RWPE2 (cell line): ENCODE data around the gene RIPOR1.

Experiments used
- ATAC-seq: fragments of 200-7000 bp; cut with Tn5 transposase; 3 replicates; pipeline ENCODE4 v1.9.1; 2021; ENCODE audit warnings: low read depth
- DNase-seq: peaks from one replicate; pipeline ENCODE4 v3.0.0-alpha.2; 2020; ENCODE audit warnings: low spot score
- H3K27ac ChIP-seq: fragments of 450-650 bp; 2 replicates; pipeline ENCODE4 v1.5.1; 2017; ENCODE audit warnings: mild to moderate bottlenecking; ENCODE audit not compliant: poor library complexity, severe bottlenecking
- H3K27me3 ChIP-seq: fragments of 250-450 bp; sonication (Bioruptor Pico); 2 replicates; pipeline ENCODE4 v1.5.1; 2021; ENCODE audit warnings: mild to moderate bottlenecking, moderate library complexity; ENCODE audit not compliant: insufficient read depth, poor library complexity, severe bottlenecking
- H3K36me3 ChIP-seq: fragments of 250-450 bp; sonication (Bioruptor Pico); 2 replicates; pipeline ENCODE4 v1.5.1; 2020; ENCODE audit warnings: low read depth, mild to moderate bottlenecking, moderate library complexity
- H3K4me1 ChIP-seq: fragments of 250-450 bp; sonication (Bioruptor Pico); 2 replicates; pipeline ENCODE4 v1.5.1; 2021; ENCODE audit warnings: mild to moderate bottlenecking, moderate library complexity; ENCODE audit not compliant: insufficient read depth, poor library complexity, severe bottlenecking
- H3K4me3 ChIP-seq: fragments of 250-450 bp; sonication (Bioruptor Pico); 2 replicates; pipeline ENCODE4 v1.5.1; 2021; ENCODE audit warnings: mild to moderate bottlenecking, moderate library complexity; ENCODE audit not compliant: severe bottlenecking
- H3K9me3 ChIP-seq: fragments of 250-450 bp; sonication (Bioruptor Pico); 2 replicates; pipeline ENCODE4 v1.5.1; 2021; ENCODE audit warnings: mild to moderate bottlenecking, moderate library complexity; ENCODE audit not compliant: severe bottlenecking
- CTCF ChIP-seq: fragments of 450-650 bp; IDR thresholded peaks from one replicate; pipeline ENCODE4 v1.5.1; 2017; ENCODE audit warnings: mild to moderate bottlenecking, moderate library complexity; ENCODE audit not compliant: poor library complexity, severe bottlenecking

Gene RIPOR1

GRCh38 chr16:67565470-67566100 lies 37.0 kb downstream of the RIPOR1 start:
- Histone ChIP-seq H3K4me1 (peaks cover 5% of the 10 kb centered on the region), H3K9me3 (no peaks in the 10 kb centered on the region), H3K4me3 (no peak overlapping the region), H3K36me3 (no peaks in the 10 kb centered on the region), H3K27ac (no peak overlapping the region), H3K27me3 (no peaks in the 10 kb centered on the region)
- DNase-seq = no peak
- no peak for TF ChIP-seq CTCF
- ATAC-seq = no peak

- Histone ChIP-seq H3K4me1 (peaks cover 6% of the 10 kb centered on the region), H3K9me3 (no peaks in the 10 kb centered on the region), H3K27ac (peak overlapping the region; percentile 6), H3K36me3 (peaks cover 46% of the 10 kb centered on the region), H3K27me3 (no peaks in the 10 kb centered on the region), H3K4me3 (no peak overlapping the region)
- ATAC-seq = no peak
- TF ChIP-seq CTCF = no peak
- DNase-seq = no peak
These were observed 42.8 kb downstream of the RIPOR1 start for GRCh38 chr16:67571464-67571863.

GRCh38 chr16:67571981-67572431 lies 43.4 kb downstream of the RIPOR1 start:
- H3K4me1 ChIP-seq = peaks cover 6% of the 10 kb centered on the region
- H3K9me3 ChIP-seq = no peaks in the 10 kb centered on the region
- ATAC-seq (no peak), DNase-seq (no peak)
- no peak for TF ChIP-seq CTCF
- peaks cover 51% of the 10 kb centered on the region for H3K36me3 ChIP-seq
- no peak overlapping the region for H3K4me3 ChIP-seq
- peak overlapping the region; percentile 6 for H3K27ac ChIP-seq
- no peaks in the 10 kb centered on the region for H3K27me3 ChIP-seq

- no peaks in the 10 kb centered on the region for H3K27me3 ChIP-seq
- no peaks in the 10 kb centered on the region for H3K9me3 ChIP-seq
- no peak overlapping the region for H3K27ac ChIP-seq
- ATAC-seq = no peak
- peaks cover 16% of the 10 kb centered on the region for H3K36me3 ChIP-seq
- DNase-seq = no peak
- H3K4me3 ChIP-seq = no peak overlapping the region
- H3K4me1 ChIP-seq = peaks cover 2% of the 10 kb centered on the region
- TF ChIP-seq CTCF = no peak
These were observed 51.1 kb downstream of the RIPOR1 start for GRCh38 chr16:67579686-67580085.

- H3K36me3 ChIP-seq = peaks cover 11% of the 10 kb centered on the region
- H3K4me3 ChIP-seq = no peak overlapping the region
These were observed 51.6 kb downstream of the RIPOR1 start for GRCh38 chr16:67580202-67580601.

More at GRCh38 chr16:67580202-67580601, 51.6 kb downstream of the RIPOR1 start:
- peaks cover 5% of the 10 kb centered on the region for H3K4me1 ChIP-seq
- H3K9me3 ChIP-seq = no peaks in the 10 kb centered on the region
- H3K27ac ChIP-seq = no peak overlapping the region
- H3K27me3 ChIP-seq = no peaks in the 10 kb centered on the region
- TF ChIP-seq CTCF = no peak
- DNase-seq = no peak
- ATAC-seq = no peak
